ENCODE results near the gene SMYD3.

SMYD3 gene

DNA sequence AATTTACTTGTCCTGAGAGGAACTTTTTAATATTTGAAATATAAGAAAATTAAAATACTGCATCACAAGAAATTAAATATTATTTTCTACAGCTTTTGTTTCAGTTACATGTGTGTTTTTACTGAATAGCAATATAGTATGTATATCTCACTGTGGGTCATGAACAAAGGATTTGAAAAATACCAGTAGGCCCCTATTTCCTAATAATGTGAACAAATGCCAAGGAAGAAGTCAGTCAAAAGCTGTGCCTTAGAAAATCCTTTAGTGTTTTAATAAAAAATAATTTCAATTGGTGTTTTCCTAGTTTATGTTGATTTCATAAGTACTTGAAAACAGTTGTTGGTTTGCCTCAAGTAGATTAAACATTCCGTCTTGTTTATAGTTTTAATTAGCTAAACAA lies 46.7 kb downstream of the SMYD3 start:
- H3K27ac ChIP-seq: no peak overlapping the region
- TF ChIP-seq, protein P1, sequence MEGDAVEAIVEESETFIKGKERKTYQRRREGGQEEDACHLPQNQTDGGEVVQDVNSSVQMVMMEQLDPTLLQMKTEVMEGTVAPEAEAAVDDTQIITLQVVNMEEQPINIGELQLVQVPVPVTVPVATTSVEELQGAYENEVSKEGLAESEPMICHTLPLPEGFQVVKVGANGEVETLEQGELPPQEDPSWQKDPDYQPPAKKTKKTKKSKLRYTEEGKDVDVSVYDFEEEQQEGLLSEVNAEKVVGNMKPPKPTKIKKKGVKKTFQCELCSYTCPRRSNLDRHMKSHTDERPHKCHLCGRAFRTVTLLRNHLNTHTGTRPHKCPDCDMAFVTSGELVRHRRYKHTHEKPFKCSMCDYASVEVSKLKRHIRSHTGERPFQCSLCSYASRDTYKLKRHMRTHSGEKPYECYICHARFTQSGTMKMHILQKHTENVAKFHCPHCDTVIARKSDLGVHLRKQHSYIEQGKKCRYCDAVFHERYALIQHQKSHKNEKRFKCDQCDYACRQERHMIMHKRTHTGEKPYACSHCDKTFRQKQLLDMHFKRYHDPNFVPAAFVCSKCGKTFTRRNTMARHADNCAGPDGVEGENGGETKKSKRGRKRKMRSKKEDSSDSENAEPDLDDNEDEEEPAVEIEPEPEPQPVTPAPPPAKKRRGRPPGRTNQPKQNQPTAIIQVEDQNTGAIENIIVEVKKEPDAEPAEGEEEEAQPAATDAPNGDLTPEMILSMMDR (conservative IDR thresholded peaks at IDR 0.05): no peak
- no peak for TF ChIP-seq ZFX (IDR thresholded peaks at IDR 0.05)

DNA sequence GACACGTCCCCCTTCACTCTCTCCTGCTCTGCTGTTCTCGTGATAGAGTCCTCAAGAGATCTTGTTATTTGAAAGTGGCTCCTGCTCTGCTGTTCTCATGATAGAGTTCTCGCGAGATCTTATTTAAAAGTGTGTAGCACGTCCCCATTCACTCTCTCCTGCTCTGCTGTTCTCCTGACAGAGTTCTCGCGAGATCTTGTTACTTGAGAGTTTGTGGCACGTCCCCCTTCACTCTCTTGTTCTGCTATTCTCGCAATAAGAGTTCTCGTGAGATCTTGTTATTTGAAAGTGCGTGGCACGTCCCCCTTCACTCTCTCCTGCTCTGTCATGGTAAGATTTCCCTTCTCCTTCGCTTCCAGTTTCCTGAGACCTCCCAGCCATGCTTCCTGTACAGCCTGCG lies 47.9 kb downstream of the SMYD3 start:
- no peak for TF ChIP-seq ZFX (IDR thresholded peaks at IDR 0.05)
- TF ChIP-seq, protein P1 (conservative IDR thresholded peaks at IDR 0.05): no peak
- no peak overlapping the region for H3K27ac ChIP-seq

- H3K27ac ChIP-seq: no peak overlapping the region
- TF ChIP-seq, protein P1 (conservative IDR thresholded peaks at IDR 0.05): no peak
- no peak for TF ChIP-seq ZFX (IDR thresholded peaks at IDR 0.05)
These were observed 51.6 kb downstream of the SMYD3 start for GRCh38 chr1:246455476-246455875.

GRCh38 chr1:246454655-246455054 lies 52.4 kb downstream of the SMYD3 start:
- TF ChIP-seq, protein P1 (conservative IDR thresholded peaks at IDR 0.05): no peak
- no peak for TF ChIP-seq ZFX (IDR thresholded peaks at IDR 0.05)
- no peak overlapping the region for H3K27ac ChIP-seq

- H3K27ac ChIP-seq: no peak overlapping the region
- TF ChIP-seq ZFX (IDR thresholded peaks at IDR 0.05): no peak
- TF ChIP-seq, protein P1 (conservative IDR thresholded peaks at IDR 0.05): peak; percentile 92
These were observed 56.3 kb downstream of the SMYD3 start for GRCh38 chr1:246450611-246451251.

DNA sequence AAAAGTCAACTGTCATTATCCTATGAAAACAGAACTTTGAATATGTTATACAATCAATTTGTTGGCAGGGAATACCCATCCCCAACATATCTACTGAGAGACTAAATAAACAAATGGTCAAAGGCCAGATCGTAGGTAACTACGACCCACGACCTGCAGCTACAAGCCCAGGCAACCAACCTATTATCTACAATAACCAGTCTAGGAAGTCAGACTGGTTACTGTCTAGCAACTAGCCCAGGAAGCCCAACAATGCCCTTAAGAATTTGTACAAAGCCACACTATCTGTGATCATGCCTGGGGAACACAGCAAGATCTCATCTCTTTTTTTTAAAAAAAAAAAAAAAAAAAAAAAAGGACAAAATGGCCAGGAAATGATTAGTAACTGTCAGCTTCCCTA lies 58.7 kb downstream of the SMYD3 start:
- no peak for TF ChIP-seq ZFX (IDR thresholded peaks at IDR 0.05)
- TF ChIP-seq, protein P1 (conservative IDR thresholded peaks at IDR 0.05): no peak
- H3K27ac ChIP-seq: no peak overlapping the region

DNA sequence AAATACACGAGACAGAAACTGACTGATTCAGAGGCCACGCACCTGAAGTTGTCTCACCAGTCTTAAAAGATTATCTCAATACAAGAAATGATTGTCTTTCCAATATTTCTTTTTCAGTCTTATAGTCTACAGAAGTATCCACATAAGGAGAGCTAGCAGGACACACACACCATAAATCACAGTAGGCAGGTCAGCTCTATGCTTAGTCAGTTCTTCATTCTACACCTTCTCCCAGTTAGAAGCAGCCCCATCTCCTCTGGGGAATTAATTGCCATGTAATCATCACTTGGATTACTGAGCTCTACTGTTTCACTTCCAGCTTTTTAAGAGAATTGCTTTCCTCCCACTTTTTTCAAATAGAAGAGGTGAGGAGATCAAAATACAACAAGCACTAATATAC lies 59.6 kb downstream of the SMYD3 start:
- H3K27ac ChIP-seq: no peak overlapping the region
- TF ChIP-seq ZFX (IDR thresholded peaks at IDR 0.05): no peak
- TF ChIP-seq, protein P1 (conservative IDR thresholded peaks at IDR 0.05): no peak

Data from C4-2B (cell line).